Measurements from ENCODE around the gene SLC1A2.

The SLC1A2 gene

DNA sequence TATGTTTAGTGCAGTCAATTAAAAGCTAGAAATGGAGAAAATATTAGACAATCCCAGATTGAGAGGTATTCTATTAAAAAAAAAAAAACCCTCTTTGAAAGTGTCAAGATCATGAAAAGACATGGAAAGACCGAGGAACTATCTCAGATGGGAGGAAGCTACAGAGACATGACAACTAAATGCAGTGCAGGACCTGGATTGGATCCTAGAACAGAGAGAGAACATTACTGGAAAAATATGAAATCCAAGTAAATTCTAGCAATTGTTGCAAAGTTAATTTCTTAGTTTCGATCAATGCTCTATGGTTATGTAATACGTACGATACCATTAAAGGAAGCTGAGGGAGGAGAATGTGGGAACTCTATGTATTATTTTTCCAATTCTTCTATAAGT is 43.2 kb downstream of the SLC1A2 start:
- DNase-seq (ENCODE audit: low spot score), result no peak

DNA sequence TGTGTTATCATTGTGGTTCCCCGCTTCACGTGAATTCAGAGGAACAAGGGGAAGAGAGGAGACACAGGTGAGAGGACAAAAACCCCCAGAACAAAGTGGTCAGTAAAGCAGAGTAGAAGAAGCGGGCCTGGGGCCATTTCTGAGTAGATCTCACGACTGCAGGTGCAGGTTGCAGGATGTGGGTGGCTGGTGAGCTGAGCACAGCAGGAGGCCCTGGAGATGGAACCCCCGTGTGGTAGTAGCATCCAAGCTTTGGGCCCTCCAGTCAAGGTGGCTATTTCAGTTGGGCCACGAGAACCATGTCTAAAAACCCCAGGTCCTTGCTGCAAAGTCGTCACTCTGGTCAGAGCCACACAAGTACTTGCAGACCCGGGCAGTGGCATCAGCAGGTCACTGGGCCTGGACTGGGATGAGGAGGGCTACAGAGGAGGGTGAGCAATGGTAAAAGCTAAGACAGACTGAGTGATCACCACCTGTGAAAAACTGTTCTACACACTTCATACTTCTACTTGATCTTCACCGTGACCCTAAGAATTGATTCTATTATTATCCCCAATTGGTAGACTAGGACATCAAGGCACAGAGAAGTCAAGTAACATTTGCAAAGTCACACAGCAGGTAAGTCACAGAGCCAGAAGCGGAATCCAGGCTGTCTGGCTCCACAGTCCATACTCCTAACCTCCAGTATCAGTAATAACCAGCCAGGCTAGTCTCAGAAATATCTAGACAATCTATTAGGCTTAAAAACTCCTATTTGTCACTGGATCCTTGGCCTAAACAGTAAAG is 43.8 kb downstream of the SLC1A2 start:
- no peak for DNase-seq (ENCODE audit: low spot score)

DNA sequence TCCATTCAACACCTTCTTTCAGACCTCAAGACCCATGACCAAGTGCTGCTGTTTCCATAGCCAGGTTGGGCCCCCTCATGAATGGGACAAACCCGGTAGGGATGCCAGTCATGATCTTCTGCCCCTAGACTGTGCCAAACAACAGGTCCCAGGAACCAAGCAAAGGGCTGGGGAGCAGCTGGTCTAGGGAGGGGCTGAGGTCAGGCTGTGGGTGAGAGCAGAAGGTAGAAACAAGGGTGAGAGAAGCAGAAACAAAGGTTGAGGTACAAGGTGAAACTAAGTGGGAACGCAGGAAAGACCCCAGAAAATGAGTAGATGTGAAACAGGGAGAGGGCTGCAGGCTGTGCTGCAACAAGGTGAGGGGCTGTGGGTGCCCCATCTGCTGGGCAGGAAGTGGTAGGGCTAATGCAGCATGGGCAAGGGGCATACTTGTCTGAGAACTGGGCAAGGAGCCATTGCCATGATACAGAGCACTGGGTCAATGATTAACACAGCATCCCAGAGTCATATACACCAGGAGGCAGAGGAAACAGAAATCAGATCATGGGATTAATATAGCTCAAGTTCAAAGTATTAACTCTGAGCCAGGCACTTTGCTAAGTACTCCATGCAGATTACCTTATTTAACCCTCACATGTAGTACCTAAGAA is 45.9 kb downstream of the SLC1A2 start:
- no peak for DNase-seq (ENCODE audit: low spot score)

DNA sequence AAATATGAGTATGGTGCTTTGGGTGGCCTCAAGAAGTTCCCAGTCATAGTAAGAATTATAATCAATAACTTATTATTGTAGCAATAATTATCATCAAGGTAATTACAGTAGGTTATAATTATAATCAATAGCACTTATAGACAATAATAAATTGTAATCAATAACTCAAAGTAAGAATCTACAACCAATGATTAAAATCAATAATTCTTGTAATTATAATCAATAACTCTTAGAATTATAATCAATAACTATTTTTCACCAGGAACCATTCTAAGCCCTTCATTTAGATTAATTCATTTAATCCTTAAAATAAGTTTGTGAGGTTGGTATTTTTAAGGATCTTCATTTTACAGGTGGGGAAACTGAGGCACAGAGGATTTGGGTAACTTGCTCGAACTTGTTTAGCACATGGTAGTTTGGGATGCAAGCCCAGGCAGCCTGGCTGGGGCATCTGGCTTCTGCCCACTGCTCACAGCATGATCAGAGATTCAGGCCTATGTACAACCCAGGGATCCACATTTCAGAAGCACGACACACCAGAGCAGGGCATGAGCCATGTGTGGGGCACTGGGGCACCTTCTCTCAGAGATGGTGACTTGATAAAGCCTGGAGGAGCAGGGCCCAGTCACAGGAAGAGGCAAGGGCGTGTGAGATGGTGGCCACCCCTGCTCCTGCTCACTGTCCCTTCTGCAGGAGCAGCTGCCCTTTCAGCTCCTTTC is 46.6 kb downstream of the SLC1A2 start:
- no peak for DNase-seq (ENCODE audit: low spot score)

DNA sequence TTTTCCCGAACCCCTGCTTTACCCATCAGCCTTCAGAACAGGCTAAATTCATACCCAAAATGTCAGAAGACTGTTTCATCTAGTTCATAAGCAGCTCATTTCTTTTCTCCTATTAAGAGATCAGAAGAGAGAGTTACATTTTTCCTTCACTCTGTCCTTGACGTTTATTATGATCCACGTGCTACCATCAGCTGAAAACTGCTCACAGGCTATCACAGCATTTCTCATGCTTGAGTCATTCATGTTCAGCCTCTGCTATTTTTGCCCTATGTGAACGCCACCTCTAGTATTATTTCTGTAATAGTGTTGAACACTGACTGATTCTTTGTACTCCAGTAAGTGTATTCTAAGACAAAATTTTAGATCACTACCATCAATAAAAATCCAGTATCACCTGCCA is 51.9 kb downstream of the SLC1A2 start:
- no peak for DNase-seq (ENCODE audit: low spot score)

GRCh38 chr11:35366798-35367197 is 52.6 kb downstream of the SLC1A2 start:
- no peak for DNase-seq (ENCODE audit: low spot score)

GRCh38 chr11:35365961-35366360 is 53.4 kb downstream of the SLC1A2 start:
- no peak for DNase-seq (ENCODE audit: low spot score)

- DNase-seq (ENCODE audit: low spot score), result no peak
These were observed 54.0 kb downstream of the SLC1A2 start for GRCh38 chr11:35365395-35365794.

DNA sequence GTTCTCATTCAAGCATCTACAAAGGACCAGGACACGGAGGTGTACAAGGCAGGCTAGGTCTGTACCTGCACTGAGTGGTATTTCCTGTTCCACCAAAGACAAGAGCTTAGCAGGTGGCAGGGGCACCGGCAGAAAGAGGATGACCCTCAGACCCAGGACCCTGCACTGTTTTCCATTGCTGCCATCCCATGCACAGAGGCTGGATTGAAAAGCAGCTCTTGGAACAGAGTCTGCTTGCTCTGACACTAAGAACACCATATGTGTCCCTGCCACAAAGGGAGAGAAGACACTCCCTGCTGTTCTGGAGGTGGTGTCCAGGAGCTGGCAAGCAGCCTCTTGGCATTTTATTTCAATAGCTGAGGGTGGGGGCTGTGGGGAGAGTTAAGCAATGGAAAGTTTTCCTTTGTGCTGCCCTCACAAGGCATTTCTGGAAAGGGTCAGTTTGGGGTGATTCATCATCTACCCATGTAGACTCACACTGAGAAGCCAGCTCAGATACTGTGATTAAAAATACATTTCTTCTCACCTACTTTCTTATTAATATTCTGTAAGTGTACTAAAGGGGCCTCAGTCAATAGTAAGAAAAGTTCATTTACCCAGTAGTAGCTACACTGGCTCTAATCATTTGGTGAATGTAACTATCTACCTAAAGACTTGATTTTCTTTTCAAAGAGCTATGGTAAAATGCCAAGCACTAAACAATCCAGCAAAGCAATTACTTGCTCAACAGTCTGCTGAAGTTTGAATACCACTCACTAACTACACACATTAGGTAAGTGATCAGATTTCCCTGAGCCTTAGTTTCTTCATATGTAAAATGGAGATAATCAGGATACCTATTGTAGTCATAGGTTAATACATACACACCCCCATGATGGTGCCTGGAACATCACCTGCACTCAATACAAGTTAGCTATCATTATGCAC is 55.2 kb downstream of the SLC1A2 start:
- peak; percentile 46 for DNase-seq (ENCODE audit: low spot score)

DNA sequence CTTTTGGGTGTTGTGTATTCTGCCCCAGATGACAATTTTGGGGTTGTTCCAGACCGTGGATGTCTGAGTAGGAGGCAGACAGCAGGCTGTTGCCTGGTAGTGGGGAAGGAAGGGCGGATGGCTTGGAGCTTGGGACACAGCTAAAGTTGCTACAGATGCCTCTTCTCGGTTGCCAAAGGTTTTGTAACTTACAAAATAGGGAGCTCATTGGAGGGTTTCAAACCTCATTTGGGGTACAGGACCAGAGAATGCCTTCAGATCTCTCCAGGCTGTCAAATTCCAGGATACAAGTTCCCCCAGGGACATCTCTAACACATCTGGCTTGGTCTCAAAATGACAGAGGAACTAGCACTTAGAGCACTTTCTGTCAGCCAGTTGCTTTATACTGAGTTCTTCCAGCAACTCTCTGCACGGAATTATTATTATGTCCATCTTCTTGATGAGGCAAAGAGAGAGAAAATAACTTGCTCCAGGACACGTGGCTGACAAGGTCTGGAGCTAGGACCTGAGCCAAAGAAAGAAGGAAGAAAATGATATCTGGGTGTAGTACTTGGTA is 56.0 kb downstream of the SLC1A2 start:
- DNase-seq (ENCODE audit: low spot score), result no peak

DNA sequence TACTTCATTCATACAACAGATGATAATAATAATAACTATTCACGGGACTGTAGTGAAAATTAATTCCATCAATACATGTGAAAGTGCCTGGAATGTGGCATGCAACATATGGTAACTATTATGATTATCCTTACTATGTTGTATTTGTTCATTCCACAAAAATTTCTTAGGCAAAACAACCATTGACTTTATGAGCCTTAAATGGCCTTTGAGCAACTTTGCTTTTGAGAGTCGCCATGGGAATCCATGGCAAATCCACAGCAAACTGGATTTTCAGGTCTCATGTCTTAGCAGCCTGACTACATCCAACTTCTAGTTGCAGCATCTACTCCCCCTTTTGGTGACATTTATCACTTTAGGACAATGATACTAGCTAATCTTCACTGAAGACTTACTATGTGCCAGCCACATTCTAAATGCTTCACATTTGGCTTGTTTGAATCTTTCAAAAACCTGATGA is 56.8 kb downstream of the SLC1A2 start:
- DNase-seq (ENCODE audit: low spot score), result no peak

- DNase-seq (ENCODE audit: low spot score), result no peak
These were observed 59.3 kb downstream of the SLC1A2 start for GRCh38 chr11:35360055-35360530.

GRCh38 chr11:35359321-35360054 is 59.9 kb downstream of the SLC1A2 start:
- DNase-seq (ENCODE audit: low spot score), result no peak

DNA sequence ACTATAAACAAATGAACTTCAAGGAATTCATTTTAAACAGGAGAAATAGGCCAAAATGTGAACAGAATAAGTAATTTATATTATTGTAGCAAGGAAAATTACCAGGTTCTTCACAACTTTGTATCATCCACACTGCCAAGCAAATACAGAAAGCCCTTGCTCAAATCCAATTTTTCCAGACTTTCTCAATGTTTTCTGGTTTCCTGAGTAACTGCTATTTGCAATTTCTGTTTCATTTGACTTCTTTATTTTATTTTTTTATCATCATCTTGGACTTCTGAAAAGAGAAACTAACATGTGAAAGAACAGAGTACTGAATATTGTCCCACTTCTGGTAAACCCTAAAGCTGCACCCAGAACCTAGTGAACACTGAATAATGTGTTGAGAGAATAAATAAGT is 61.0 kb downstream of the SLC1A2 start:
- no peak for DNase-seq (ENCODE audit: low spot score)

DNA sequence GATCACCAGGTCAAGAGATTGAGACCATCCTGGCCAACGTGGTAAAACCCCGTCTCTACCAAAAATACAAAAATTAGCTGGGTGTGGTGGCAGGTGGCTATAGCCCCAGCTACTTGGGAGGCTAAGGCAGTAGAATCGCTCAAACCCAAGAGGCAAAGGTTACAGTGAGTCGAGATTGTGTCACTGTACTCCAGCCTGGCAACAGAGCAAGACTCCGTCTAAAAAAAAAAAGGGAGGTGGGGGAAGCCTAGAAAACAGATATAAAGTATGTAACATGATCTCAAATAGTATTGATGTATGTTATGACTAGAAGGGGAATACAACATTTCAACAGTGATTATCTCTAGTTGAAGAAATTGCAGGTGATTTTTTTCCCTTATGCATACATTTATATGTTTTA is 61.4 kb downstream of the SLC1A2 start:
- DNase-seq (ENCODE audit: low spot score), result no peak

- DNase-seq (ENCODE audit: low spot score), result no peak
These were observed 64.1 kb downstream of the SLC1A2 start for GRCh38 chr11:35355102-35355749.

DNA sequence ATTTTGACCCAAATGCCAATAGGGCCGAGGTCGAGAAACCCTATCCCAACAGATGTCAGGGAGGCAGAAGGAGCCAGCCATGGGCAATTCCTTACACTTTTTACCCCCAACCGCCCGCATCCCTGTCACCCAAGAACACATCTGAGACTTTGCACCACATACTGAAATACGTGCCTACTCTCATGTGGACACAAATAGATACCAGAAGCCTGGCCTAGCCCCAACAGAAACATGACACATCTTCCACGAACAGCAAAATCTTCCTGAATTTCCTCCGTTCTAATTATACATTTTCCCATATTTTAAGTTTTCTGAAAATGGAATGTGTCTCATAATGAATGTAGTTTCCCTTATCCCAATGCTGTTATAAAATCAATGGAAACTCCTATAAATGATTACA is 64.7 kb downstream of the SLC1A2 start:
- no peak for DNase-seq (ENCODE audit: low spot score)

GRCh38 chr11:35352077-35352888 is 67.1 kb downstream of the SLC1A2 start:
- DNase-seq (ENCODE audit: low spot score), result no peak

DNA sequence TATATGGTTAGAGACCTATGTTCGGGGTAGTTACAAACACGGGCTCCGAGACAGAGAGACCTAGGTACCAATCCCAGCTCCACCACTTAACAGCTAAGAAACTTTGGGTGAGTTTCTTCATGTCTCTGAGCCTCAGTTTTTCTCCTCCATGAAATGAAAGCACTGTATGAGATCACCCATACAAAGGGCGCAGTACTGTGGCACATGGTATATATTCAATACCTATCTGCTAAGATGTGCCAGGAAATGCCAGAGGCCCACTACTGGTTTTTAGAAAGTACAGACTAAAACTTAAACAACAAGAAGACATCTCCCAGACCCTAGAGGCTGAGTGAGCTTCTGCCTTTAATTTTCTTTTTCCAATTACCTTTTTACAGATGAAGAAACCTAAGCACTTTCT is 69.5 kb downstream of the SLC1A2 start:
- DNase-seq (ENCODE audit: low spot score), result no peak

Measured in iPS-NIHi11 (cell line).